Retinal pigment epithelial cell (primary cell): ENCODE results near the gene CNPY4.

Experiments
- DNase-seq: peaks from one replicate; pipeline ENCODE4 v3.0.0-alpha.2; 2010; ENCODE audit warnings: low read depth
- H3K4me3 ChIP-seq: 2 replicates; pipeline ENCODE4 v1.5.1; 2011; ENCODE audit warnings: mild to moderate bottlenecking, low read length, control low read depth, moderate library complexity
- CTCF ChIP-seq: conservative IDR thresholded peaks from 2 replicates; pipeline ENCODE4 v1.5.1; 2011; ENCODE audit warnings: low read depth, low read length, control low read depth, inconsistent platforms

Gene CNPY4

DNA sequence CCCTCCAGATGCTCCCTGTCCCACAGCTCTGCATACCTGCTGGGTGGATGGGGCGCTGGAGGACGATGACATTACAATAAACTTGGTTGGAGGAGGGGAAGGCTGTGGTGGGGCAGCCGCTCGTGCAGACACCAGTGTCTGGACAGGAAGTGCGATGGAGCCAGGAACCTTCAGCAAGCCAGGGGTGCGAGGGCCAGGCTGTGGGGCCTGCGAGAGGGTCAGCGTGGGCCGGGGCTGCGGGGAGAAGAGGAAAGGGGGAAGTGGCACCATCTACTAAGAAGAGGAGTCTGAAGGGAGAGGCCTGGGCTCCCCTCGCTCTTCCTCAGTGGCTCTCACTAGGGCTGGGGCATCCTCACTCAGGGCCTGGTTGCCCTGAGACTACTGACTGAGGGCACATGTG lies 11.5 kb upstream of the CNPY4 start:
- no peak for DNase-seq
- no peak for TF ChIP-seq CTCF
- no peak overlapping the region for H3K4me3 ChIP-seq

DNA sequence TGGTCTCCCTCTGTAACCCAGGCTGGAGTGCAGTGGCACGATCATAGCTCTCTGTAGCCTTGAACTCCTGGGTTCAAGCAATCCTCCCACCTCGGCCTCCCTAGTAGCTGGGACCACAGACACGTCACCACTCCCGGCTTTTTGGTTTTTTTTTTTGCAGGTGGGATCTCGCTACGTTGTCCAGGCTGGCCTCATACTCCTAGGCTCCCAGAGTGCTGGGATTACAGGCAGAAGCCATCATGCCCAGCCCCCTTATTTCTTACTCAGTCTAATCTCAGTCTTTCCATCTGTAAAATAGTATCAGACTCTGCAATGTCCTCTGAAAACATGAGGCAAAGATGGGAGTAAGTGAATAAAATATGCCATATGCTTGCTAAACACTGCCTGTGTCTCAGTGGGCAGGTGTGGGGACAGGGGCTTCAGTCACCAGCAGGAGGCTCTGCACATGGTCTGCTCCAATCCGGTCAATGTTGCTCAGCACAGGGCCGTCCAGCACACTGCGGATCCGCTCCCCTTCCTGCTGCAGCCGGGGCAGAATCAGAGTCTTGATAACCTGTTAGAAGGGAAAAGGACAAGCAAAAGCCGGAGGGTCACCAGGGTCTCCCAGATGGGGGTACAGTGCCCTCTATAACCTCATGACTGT lies 9.8 kb upstream of the CNPY4 start:
- H3K4me3 ChIP-seq, result no peak overlapping the region
- TF ChIP-seq CTCF, result peak; percentile 28
- no peak for DNase-seq

- H3K4me3 ChIP-seq, result no peak overlapping the region
- TF ChIP-seq CTCF, result no peak
- DNase-seq, result no peak
These were observed 8.3 kb upstream of the CNPY4 start for GRCh38 chr7:100111156-100111555.

GRCh38 chr7:100111914-100112313 lies 7.5 kb upstream of the CNPY4 start:
- no peak for DNase-seq
- TF ChIP-seq CTCF, result no peak
- H3K4me3 ChIP-seq, result no peak overlapping the region

DNA sequence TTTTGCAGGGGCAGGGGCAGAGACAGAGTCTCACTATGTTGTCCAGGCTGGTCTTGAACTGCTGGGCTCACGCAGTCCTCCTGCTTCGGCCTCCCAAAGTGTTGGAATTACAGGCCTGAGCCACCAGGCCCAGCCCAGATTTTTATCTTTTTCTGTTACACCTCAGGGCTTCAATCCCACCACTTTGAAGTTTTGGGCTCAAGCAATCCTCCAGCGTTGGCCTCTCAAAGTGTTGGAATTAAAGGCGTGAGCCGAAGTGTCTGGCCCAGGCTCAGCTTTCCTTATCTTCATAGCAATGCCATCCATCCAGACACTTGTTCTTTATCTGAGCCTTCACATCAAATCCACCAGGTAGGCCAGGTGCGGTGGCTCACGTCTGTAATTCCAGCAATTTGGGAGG lies 4.4 kb upstream of the CNPY4 start:
- H3K4me3 ChIP-seq, result no peak overlapping the region
- no peak for DNase-seq
- TF ChIP-seq CTCF, result no peak

DNA sequence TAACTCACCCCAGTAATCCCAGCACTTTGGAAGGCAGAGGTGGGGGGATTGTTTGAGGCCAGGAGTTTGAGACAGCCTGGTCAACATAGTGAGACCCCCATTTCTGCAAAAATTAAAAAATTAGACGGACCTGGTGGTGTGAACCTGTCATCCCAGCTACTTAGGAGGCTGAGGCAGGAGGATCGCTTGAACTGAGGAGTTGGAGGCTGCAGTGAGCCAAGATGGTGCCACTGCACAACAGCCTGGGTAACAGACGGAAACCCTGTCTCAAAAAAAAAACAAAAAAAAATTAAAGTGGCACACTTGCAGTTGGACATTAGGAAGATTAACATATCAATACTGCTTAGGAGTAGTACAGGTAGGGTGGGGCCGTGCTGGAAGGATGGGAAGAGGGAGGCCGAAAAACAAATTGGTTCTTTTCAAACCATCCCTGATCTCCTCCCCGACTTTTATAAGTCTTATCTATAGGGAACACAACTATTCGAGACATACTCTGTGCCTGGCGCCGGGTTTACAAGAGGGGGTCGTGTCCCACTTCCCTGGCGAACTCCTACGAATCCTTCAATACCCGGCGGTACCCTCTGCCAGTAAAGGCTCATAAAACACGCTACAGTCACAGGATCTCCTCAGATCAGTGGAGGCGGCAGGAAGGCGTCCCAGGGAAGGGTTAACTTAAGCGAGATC lies 904 bp upstream of the CNPY4 start:
- TF ChIP-seq CTCF, result no peak
- no peak for DNase-seq
- H3K4me3 ChIP-seq, result peak overlapping the region; percentile 95

GRCh38 chr7:100119970-100120732 lies 717 bp downstream of the CNPY4 start:
- no peak for DNase-seq
- H3K4me3 ChIP-seq, result peak overlapping the region; percentile 95
- no peak for TF ChIP-seq CTCF
